Astrocyte (in vitro differentiated cells and primary cell): ENCODE measurements around the gene SLC15A1.

Experiments
- EZH2 ChIP-seq: IDR thresholded peaks from 2 replicates; pipeline ENCODE4 v1.6.1; 2012; ENCODE audit warnings: mild to moderate bottlenecking, low read length, inconsistent platforms; ENCODE audit not compliant: insufficient read depth
- TF ChIP-seq, protein P1 (sequence below): IDR thresholded peaks from 2 replicates; pipeline ENCODE4 v1.5.1; 2011; ENCODE audit warnings: low read depth, mild to moderate bottlenecking, inconsistent platforms, low read length, moderate library complexity; ENCODE audit not compliant: insufficient read depth

- TF ChIP-seq, protein P1, sequence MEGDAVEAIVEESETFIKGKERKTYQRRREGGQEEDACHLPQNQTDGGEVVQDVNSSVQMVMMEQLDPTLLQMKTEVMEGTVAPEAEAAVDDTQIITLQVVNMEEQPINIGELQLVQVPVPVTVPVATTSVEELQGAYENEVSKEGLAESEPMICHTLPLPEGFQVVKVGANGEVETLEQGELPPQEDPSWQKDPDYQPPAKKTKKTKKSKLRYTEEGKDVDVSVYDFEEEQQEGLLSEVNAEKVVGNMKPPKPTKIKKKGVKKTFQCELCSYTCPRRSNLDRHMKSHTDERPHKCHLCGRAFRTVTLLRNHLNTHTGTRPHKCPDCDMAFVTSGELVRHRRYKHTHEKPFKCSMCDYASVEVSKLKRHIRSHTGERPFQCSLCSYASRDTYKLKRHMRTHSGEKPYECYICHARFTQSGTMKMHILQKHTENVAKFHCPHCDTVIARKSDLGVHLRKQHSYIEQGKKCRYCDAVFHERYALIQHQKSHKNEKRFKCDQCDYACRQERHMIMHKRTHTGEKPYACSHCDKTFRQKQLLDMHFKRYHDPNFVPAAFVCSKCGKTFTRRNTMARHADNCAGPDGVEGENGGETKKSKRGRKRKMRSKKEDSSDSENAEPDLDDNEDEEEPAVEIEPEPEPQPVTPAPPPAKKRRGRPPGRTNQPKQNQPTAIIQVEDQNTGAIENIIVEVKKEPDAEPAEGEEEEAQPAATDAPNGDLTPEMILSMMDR = no peak
- no peak for TF ChIP-seq EZH2
Measured at GRCh38 chr13:98794498-98794897, 42.0 kb upstream of the SLC15A1 start.
